Measurements from ENCODE around the gene CMKLR1. TPM values are rescaled to one million over a fixed set of nuclear protein-coding genes. Genes with fewer than 3 reads are reported as not detected.

Gene CMKLR1
- total and polyA plus RNA-seq, 2 donors (not counting 1 experiment from before 2014, with no cell fraction given), result 0.06 to 0.54 TPM

DNA sequence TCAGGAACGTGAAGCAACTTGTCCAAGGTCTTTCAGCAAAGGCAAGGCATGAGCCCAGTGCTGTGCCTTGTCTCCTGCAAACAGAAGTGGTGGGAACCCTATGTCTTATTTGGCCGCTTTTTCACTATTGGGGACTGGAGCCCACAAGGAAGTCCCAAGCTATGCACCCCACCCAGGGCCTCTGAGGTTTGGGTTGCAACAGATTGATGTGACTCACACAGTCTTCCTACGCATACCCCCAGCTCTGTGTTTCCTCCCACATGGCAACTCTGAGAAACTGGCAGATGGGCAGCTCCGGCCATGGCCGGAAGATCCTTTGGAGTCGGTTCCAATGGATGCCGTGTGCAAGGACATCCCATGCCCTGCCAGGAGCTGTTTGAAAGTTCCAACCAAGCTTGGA, 28.3 kb upstream of the CMKLR1 start:
- no peak overlapping the region for H3K9ac ChIP-seq (ENCODE audit: low read length)
- H3K79me2 ChIP-seq (ENCODE audit: control insufficient read depth, insufficient read depth, low read length), result no peaks in the 10 kb centered on the region
- H2AFZ ChIP-seq (ENCODE audit: insufficient read depth, low read depth, low read length, poor library complexity, severe bottlenecking), result no peak overlapping the region
- peaks cover 1% of the 10 kb centered on the region for H3K9me3 Mint-ChIP-seq (ENCODE audit: insufficient read depth)
- H4K20me1 ChIP-seq (ENCODE audit: control insufficient read depth, insufficient read depth, low read length, poor library complexity, severe bottlenecking), result no peaks in the 10 kb centered on the region
- no peaks in the 10 kb centered on the region for H3K36me3 ChIP-seq (replicated peaks in 1 of 2; ENCODE audit: control extremely low read depth in 1 of 2, control insufficient read depth in 1 of 2, extremely low read depth in 1 of 2, insufficient read depth in 2 of 2, low read length in 1 of 2)
- ATAC-seq (ENCODE audit: low read depth), result no peak
- TF ChIP-seq, protein P1, sequence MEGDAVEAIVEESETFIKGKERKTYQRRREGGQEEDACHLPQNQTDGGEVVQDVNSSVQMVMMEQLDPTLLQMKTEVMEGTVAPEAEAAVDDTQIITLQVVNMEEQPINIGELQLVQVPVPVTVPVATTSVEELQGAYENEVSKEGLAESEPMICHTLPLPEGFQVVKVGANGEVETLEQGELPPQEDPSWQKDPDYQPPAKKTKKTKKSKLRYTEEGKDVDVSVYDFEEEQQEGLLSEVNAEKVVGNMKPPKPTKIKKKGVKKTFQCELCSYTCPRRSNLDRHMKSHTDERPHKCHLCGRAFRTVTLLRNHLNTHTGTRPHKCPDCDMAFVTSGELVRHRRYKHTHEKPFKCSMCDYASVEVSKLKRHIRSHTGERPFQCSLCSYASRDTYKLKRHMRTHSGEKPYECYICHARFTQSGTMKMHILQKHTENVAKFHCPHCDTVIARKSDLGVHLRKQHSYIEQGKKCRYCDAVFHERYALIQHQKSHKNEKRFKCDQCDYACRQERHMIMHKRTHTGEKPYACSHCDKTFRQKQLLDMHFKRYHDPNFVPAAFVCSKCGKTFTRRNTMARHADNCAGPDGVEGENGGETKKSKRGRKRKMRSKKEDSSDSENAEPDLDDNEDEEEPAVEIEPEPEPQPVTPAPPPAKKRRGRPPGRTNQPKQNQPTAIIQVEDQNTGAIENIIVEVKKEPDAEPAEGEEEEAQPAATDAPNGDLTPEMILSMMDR (IDR thresholded peaks at IDR 0.05), result no peak
- no peak for TF ChIP-seq EZH2 (IDR thresholded peaks at IDR 0.05; ENCODE audit: borderline replicate concordance, insufficient read depth, low read depth, low read length, poor library complexity, severe bottlenecking)
- no peak overlapping the region for H3K4me3 Mint-ChIP-seq
- H3K27ac ChIP-seq (ENCODE audit: low read length in 2 of 2), result no peak overlapping the region
- H3K4me1 Mint-ChIP-seq, result no peaks in the 10 kb centered on the region
- 90% methylated on average over 7 of the region's 7 CpGs for WGBS (ENCODE audit: insufficient coverage)
- no peaks in the 10 kb centered on the region for H3K9me3 ChIP-seq (ENCODE audit: control extremely low read depth in 1 of 3, control insufficient read depth in 2 of 3, insufficient read depth in 1 of 3, low read length in 2 of 3)
- no peak overlapping the region for H3K4me2 ChIP-seq (replicated peaks; ENCODE audit: low read depth, low read length, poor library complexity, severe bottlenecking)
- H3K27me3 ChIP-seq (replicated peaks in 1 of 4; ENCODE audit: control extremely low read depth in 1 of 4, control insufficient read depth in 3 of 4, insufficient read depth in 4 of 4, low read length in 3 of 4), result peaks cover 0 to 3% (median 0%) of the 10 kb centered on the region in 4 experiments
- ChIA-PET CTCF (no interaction called here), POLR2A (no interaction called here)
- peaks cover 8% of the 10 kb centered on the region for H3K27me3 Mint-ChIP-seq
- no peak overlapping the region for H3K4me3 ChIP-seq (ENCODE audit: control extremely low read depth in 1 of 5, extremely low read depth in 1 of 5, insufficient read depth in 1 of 5, low read depth in 2 of 5, low read length in 4 of 5)
- H3K27ac Mint-ChIP-seq, result no peak overlapping the region
- H3K4me1 ChIP-seq (ENCODE audit: control insufficient read depth in 2 of 2, insufficient read depth in 2 of 2, low read length in 2 of 2), result no peaks in the 10 kb centered on the region
- DNase-seq, result no peak
- intact Hi-C loops (cut with micrococcal nuclease), result no loop called here

DNA sequence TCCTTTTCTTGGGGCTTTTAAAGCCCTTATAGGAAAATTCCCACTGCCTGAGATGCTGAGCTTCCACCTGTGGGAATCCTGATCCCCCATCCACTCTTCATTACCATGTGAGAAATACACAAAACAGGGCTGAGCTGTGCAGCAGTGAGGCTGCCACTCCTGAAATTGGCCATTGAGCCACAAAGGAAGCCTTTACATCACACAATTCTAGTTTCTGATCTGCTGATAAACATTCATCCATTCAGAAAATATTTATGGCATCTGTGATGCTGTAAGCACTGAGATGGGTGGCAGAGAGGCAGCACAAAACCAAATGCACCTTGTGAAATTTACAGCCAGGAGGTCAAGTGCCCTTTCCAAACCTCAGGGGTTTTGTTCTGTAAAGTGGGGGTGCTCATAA, 26.2 kb upstream of the CMKLR1 start:
- DNase-seq (no peak), ATAC-seq (ENCODE audit: low read depth) (no peak)
- no peak overlapping the region for H3K27ac ChIP-seq (ENCODE audit: low read length in 2 of 2)
- Mint-ChIP-seq H3K27ac (no peak overlapping the region), H3K4me3 (no peak overlapping the region), H3K9me3 (ENCODE audit: insufficient read depth) (no peaks in the 10 kb centered on the region), H3K27me3 (peaks cover 13% of the 10 kb centered on the region), H3K4me1 (peaks cover 3% of the 10 kb centered on the region)
- H3K4me2 ChIP-seq (replicated peaks; ENCODE audit: low read depth, low read length, poor library complexity, severe bottlenecking), result no peak overlapping the region
- no peaks in the 10 kb centered on the region for H3K4me1 ChIP-seq (ENCODE audit: control insufficient read depth in 2 of 2, insufficient read depth in 2 of 2, low read length in 2 of 2)
- no peak overlapping the region for H3K4me3 ChIP-seq (ENCODE audit: control extremely low read depth in 1 of 5, extremely low read depth in 1 of 5, insufficient read depth in 1 of 5, low read depth in 2 of 5, low read length in 4 of 5)
- ChIA-PET POLR2A (no interaction called here), CTCF (no interaction called here)
- intact Hi-C loops (cut with micrococcal nuclease), result no loop called here
- H3K27me3 ChIP-seq (replicated peaks in 1 of 4; ENCODE audit: control extremely low read depth in 1 of 4, control insufficient read depth in 3 of 4, insufficient read depth in 4 of 4, low read length in 3 of 4), result peaks cover 0 to 3% (median 0%) of the 10 kb centered on the region in 4 experiments
- no peaks in the 10 kb centered on the region for H3K36me3 ChIP-seq (replicated peaks in 1 of 2; ENCODE audit: control extremely low read depth in 1 of 2, control insufficient read depth in 1 of 2, extremely low read depth in 1 of 2, insufficient read depth in 2 of 2, low read length in 1 of 2)
- H2AFZ ChIP-seq (ENCODE audit: insufficient read depth, low read depth, low read length, poor library complexity, severe bottlenecking), result no peak overlapping the region
- H3K9ac ChIP-seq (ENCODE audit: low read length), result no peak overlapping the region
- H3K79me2 ChIP-seq (ENCODE audit: control insufficient read depth, insufficient read depth, low read length), result no peaks in the 10 kb centered on the region
- no peaks in the 10 kb centered on the region for H4K20me1 ChIP-seq (ENCODE audit: control insufficient read depth, insufficient read depth, low read length, poor library complexity, severe bottlenecking)
- H3K9me3 ChIP-seq (ENCODE audit: control extremely low read depth in 1 of 3, control insufficient read depth in 2 of 3, insufficient read depth in 1 of 3, low read length in 2 of 3), result no peaks in the 10 kb centered on the region
- TF ChIP-seq EZH2 (IDR thresholded peaks at IDR 0.05; ENCODE audit: borderline replicate concordance, insufficient read depth, low read depth, low read length, poor library complexity, severe bottlenecking), result no peak
- TF ChIP-seq, protein P1 (IDR thresholded peaks at IDR 0.05), result no peak

Data from B cell (primary cell).